Neural progenitor cell (in vitro differentiated cells): ENCODE results near the gene NBDY. TPM values are rescaled to one million over a fixed set of nuclear protein-coding genes. Genes with fewer than 3 reads are reported as not detected.

Experiments
- DNase-seq: peaks from one replicate; pipeline ENCODE4 v3.0.0-alpha.2; 2016; ENCODE audit warnings: low spot score
- H2AFZ ChIP-seq: fragments of 200-600 bp; sonication (generic); replicated peaks from 2 replicates; pipeline ENCODE4 v1.6.1; 2016; ENCODE audit warnings: antibody characterized with exemption
- H3F3A ChIP-seq: fragments of 200-600 bp; sonication (generic); 2 replicates; pipeline ENCODE4 v1.6.1; 2016; ENCODE audit warnings: antibody characterized with exemption, low read depth
- H3K27ac ChIP-seq: fragments of 200-600 bp; sonication (generic); 2 replicates; pipeline ENCODE4 v1.5.1; 2016; ENCODE audit warnings: mild to moderate bottlenecking
- H3K27me3 ChIP-seq: fragments of 200-600 bp; sonication (generic); 2 replicates; pipeline ENCODE4 v1.6.1; 2016; ENCODE audit warnings: mild to moderate bottlenecking, moderate library complexity
- H3K36me3 ChIP-seq: fragments of 200-600 bp; sonication (generic); 2 replicates; pipeline ENCODE4 v1.5.1; 2016
- H3K4me1 ChIP-seq: fragments of 200-600 bp; sonication (generic); 2 replicates; pipeline ENCODE4 v1.6.1; 2016; ENCODE audit warnings: mixed run types
- H3K4me2 ChIP-seq: fragments of 200-600 bp; sonication (generic); 2 replicates; pipeline ENCODE4 v1.6.1; 2016
- H3K4me3 ChIP-seq: fragments of 200-600 bp; sonication (generic); 2 replicates; pipeline ENCODE4 v1.5.1; 2016
- H3K79me2 ChIP-seq: fragments of 200-600 bp; sonication (generic); 2 replicates; pipeline ENCODE4 v1.6.1; 2016; ENCODE audit warnings: low read depth
- H3K9ac ChIP-seq: fragments of 200-600 bp; sonication (generic); 2 replicates; pipeline ENCODE4 v1.6.1; 2016
- H3K9me3 ChIP-seq: fragments of 200-600 bp; sonication (generic); 2 replicates; pipeline ENCODE4 v1.5.1; 2016; ENCODE audit warnings: low read depth
- H4K20me1 ChIP-seq: fragments of 200-600 bp; sonication (generic); 2 replicates; pipeline ENCODE4 v1.6.1; 2016; ENCODE audit warnings: low read depth
- H3K27ac Mint-ChIP-seq: 3 replicates; pipeline ENCODE4 v1.8.0; 2021; ENCODE audit warnings: mixed read lengths
- H3K27me3 Mint-ChIP-seq: 2 replicates; pipeline ENCODE4 v1.8.0; 2022; ENCODE audit warnings: low read depth, mild to moderate bottlenecking, inconsistent platforms, moderate library complexity, mixed read lengths; ENCODE audit not compliant: insufficient read depth
- H3K36me3 Mint-ChIP-seq: 3 replicates; pipeline ENCODE4 v1.8.0; 2021; ENCODE audit warnings: mixed read lengths
- H3K4me1 Mint-ChIP-seq: 3 replicates; pipeline ENCODE4 v1.8.0; 2021; ENCODE audit warnings: mixed read lengths
- H3K4me3 Mint-ChIP-seq: 3 replicates; pipeline ENCODE4 v1.8.0; 2021; ENCODE audit warnings: mild to moderate bottlenecking, moderate library complexity, mixed read lengths
- H3K9me3 Mint-ChIP-seq: 3 replicates; pipeline ENCODE4 v1.8.0; 2020; ENCODE audit warnings: mixed read lengths
- CTCF ChIP-seq: fragments of 200-600 bp; sonication (generic); IDR thresholded peaks from 2 replicates; pipeline ENCODE4 v1.5.1; 2017; ENCODE audit warnings: antibody characterized with exemption, mild to moderate bottlenecking
- EZH2 ChIP-seq: fragments of 200-600 bp; sonication (generic); IDR thresholded peaks from 2 replicates; pipeline ENCODE4 v1.6.1; 2017; ENCODE audit warnings: antibody characterized with exemption, mild to moderate bottlenecking, moderate library complexity
- EZH2phosphoT487 ChIP-seq: fragments of 200-600 bp; sonication (generic); IDR thresholded peaks from 2 replicates; pipeline ENCODE4 v1.6.1; 2017; ENCODE audit warnings: antibody characterized with exemption
- total RNA-seq: library from RNA; depleted of rRNA; stranded (reverse); fragments of >200 nt; gene quantifications from 2 replicates; pipeline ENCODE4 v1.2.3, GENCODE V29; 2015; ENCODE audit warnings: low replicate concordance

The NBDY gene
- total RNA-seq, 1 donor from 2014 or later = 12.2 TPM

GRCh38 chrX:56782352-56782751, 53.3 kb downstream of the NBDY start:
- H3K9me3 Mint-ChIP-seq = peaks cover 33% of the 10 kb centered on the region
- H3K4me2 ChIP-seq = no peak overlapping the region
- DNase-seq = no peak
- no peaks in the 10 kb centered on the region for H3K36me3 ChIP-seq
- no peak for TF ChIP-seq CTCF
- TF ChIP-seq EZH2phosphoT487 = no peak
- no peak for TF ChIP-seq EZH2
- no peaks in the 10 kb centered on the region for H3K4me1 Mint-ChIP-seq
- peaks cover 10% of the 10 kb centered on the region for H3K27me3 Mint-ChIP-seq
- no peaks in the 10 kb centered on the region for H3K9me3 ChIP-seq
- H3F3A ChIP-seq = no peaks in the 10 kb centered on the region
- H4K20me1 ChIP-seq = no peaks in the 10 kb centered on the region
- peaks cover 35% of the 10 kb centered on the region for H3K36me3 Mint-ChIP-seq
- H3K27ac ChIP-seq = no peak overlapping the region
- H3K27ac Mint-ChIP-seq = no peak overlapping the region
- H3K79me2 ChIP-seq = no peaks in the 10 kb centered on the region
- peaks cover 6% of the 10 kb centered on the region for H3K4me1 ChIP-seq
- H3K4me3 ChIP-seq = no peak overlapping the region
- H2AFZ ChIP-seq = no peak overlapping the region
- H3K27me3 ChIP-seq = no peaks in the 10 kb centered on the region
- no peak overlapping the region for H3K4me3 Mint-ChIP-seq
- H3K9ac ChIP-seq = no peak overlapping the region

- no peak for TF ChIP-seq EZH2
- TF ChIP-seq CTCF = no peak
- no peak for TF ChIP-seq EZH2phosphoT487
- H3K27ac ChIP-seq = peak overlapping the region; percentile 63
- Mint-ChIP-seq H3K9me3 (peaks cover 33% of the 10 kb centered on the region), H3K27me3 (peaks cover 10% of the 10 kb centered on the region), H3K36me3 (peaks cover 35% of the 10 kb centered on the region), H3K27ac (no peak overlapping the region), H3K4me3 (no peak overlapping the region), H3K4me1 (no peaks in the 10 kb centered on the region)
- no peaks in the 10 kb centered on the region for H3K9me3 ChIP-seq
- no peak for DNase-seq
- H3K4me2 ChIP-seq = no peak overlapping the region
- H3K36me3 ChIP-seq = no peaks in the 10 kb centered on the region
- H4K20me1 ChIP-seq = no peaks in the 10 kb centered on the region
- H3F3A ChIP-seq = no peaks in the 10 kb centered on the region
- H2AFZ ChIP-seq = no peak overlapping the region
- no peak overlapping the region for H3K9ac ChIP-seq
- no peaks in the 10 kb centered on the region for H3K79me2 ChIP-seq
- H3K27me3 ChIP-seq = no peaks in the 10 kb centered on the region
- peaks cover 6% of the 10 kb centered on the region for H3K4me1 ChIP-seq
- H3K4me3 ChIP-seq = no peak overlapping the region
These were observed 53.9 kb downstream of the NBDY start for GRCh38 chrX:56782791-56783449.

- Histone ChIP-seq H4K20me1 (no peaks in the 10 kb centered on the region), H3K9ac (no peak overlapping the region), H3K4me3 (no peak overlapping the region), H3K27me3 (no peaks in the 10 kb centered on the region), H3K27ac (peak overlapping the region; percentile 63), H3K9me3 (no peaks in the 10 kb centered on the region), H3K36me3 (no peaks in the 10 kb centered on the region), H3K79me2 (no peaks in the 10 kb centered on the region), H3K4me1 (peaks cover 6% of the 10 kb centered on the region), H3F3A (no peaks in the 10 kb centered on the region), H3K4me2 (peak overlapping the region; percentile 39), H2AFZ (no peak overlapping the region)
- H3K27me3 Mint-ChIP-seq = peaks cover 10% of the 10 kb centered on the region
- TF ChIP-seq EZH2phosphoT487 (no peak), CTCF (peak; percentile 49)
- H3K4me1 Mint-ChIP-seq = no peaks in the 10 kb centered on the region
- DNase-seq = peak; percentile 77
- H3K27ac Mint-ChIP-seq = no peak overlapping the region
- H3K9me3 Mint-ChIP-seq = peaks cover 33% of the 10 kb centered on the region
- no peak overlapping the region for H3K4me3 Mint-ChIP-seq
- H3K36me3 Mint-ChIP-seq = peaks cover 37% of the 10 kb centered on the region
These were observed 54.4 kb downstream of the NBDY start for GRCh38 chrX:56783450-56783831.
